ENCODE measurements around the gene CNTNAP2.
"Not testable (repeated sequence)": the region's sequence is repeated elsewhere in the genome, so short reads cannot be mapped to it uniquely, and the experiment has no call there.

CNTNAP2 gene

GRCh38 chr7:148265896-148266295 is 2149.3 kb downstream of the CNTNAP2 start:
- no peak for DNase-seq (ENCODE audit: low spot score)

- DNase-seq (ENCODE audit: low spot score), result no peak
Measured at GRCh38 chr7:148266795-148267194, 2150.2 kb downstream of the CNTNAP2 start.

- no peak for DNase-seq (ENCODE audit: low spot score)
Measured at GRCh38 chr7:148270576-148270975, 2154.0 kb downstream of the CNTNAP2 start.

DNA sequence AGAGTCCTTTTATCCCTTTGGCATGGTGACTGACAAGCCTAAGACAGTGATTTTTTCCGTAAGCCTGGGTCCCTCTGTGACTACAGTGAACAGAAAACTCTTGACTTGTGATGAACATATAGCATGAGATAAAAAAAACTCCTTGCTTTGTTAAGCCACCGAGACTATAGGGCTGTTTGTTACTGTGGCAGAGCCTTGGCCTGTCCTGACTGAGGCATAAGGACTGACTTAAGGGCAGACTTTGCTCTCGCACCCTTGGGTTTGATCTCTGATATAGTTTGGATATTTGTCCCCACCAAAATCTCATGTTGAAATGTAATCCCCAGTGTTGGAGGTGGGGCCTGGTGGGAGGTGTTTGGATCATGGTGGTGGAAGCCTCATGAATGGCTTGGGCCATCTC is 2157.5 kb downstream of the CNTNAP2 start:
- DNase-seq (ENCODE audit: low spot score), result no peak

DNA sequence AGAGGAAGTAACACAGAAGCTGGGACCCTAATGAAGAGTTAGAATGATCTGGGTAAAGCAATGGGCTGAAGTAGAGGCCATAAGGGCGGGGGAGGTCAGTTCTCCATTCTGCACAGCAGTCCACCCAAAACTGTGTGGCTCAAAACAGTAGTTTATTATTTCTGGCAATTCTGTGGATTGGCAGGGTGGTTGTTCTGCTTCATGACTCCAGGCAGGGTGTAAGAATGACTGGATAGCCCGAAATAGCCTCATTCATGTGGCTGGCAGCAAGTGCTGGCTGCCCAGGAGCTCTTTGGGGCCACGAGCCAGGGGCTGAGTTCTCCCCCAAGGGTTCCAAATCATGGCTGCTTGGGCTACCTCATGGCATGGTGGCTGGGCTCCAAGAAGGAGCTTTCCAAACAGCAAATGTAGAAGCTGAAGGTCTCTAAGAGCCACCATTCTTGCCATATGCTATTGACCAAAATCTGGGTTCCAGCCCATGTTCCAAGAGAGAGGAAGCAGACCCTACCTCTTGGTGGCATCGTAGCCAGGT is 2158.8 kb downstream of the CNTNAP2 start:
- DNase-seq (ENCODE audit: low spot score), result no peak

DNA sequence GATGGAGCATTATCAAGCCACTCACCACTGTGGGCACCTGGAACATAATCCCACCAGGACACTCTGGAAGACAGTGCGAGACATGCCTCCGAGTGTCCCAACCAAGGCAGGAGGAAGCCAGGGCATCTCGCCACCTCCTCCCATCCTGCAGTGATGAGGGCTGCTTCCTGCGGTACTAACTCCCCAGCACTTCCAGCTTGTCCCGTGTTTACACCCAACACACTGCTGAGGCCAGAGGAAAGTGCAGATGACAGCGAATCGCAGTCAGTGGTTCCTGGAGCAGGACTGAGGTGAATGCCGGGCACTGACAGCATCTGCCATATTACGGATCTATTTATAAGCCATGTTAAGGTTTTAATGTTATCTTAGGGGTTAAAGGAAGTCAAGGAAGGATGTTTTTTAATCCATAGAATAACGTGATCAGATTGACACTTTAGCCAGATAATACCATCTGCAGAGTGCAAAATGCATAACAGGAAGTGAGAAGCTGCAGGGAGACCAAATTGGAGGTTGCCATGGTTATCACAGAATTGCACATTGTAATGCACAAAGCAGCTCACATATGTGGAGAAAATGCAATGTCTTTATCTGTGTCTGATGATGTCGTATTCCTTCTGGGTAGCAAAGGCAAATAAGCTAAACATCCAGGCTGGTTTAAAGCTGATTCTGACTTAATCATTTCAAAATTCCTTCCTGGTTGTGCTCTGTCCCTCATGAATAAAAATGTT is 2159.9 kb downstream of the CNTNAP2 start:
- no peak for DNase-seq (ENCODE audit: low spot score)

GRCh38 chr7:148277042-148277660 is 2160.6 kb downstream of the CNTNAP2 start:
- DNase-seq (ENCODE audit: low spot score), result no peak

DNA sequence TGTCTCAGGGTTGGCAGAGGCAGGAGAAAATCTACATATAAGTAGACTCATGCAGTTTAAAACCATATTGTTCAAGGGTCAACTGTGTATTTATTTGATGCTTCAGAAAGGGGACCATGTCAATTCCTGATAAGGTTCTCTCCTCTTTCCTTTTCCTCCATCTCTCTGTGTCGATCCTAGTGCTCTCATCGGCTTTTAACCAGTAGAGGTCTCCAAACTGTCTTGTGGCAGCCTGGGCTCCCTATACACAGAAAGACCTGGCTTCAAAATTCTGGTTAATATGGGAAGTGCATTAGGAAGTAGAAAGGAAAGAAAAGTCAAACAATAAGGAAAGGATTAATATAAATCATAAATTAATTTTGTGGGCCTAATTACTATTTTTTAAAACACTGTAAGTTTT is 2169.5 kb downstream of the CNTNAP2 start:
- peak; percentile 64 for DNase-seq (ENCODE audit: low spot score)

DNA sequence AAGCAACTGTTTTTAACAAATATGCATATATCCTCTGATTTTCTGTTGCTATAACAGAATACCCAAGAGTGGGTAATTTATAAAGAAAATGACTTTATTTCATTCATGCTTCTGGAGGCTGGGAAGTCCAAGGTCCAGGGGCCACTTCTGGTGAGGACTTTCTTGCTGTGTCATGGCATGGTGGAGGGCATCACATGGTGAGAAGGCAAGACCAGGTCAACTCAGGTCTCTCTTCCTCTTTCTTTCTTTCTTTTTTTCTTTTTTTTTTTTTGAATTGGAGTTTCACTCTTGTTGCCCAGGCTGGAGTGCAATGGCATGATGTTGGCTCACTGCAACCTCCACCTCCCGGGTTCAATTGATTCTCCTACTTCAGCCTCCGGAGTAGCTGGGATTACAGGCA is 2170.9 kb downstream of the CNTNAP2 start:
- DNase-seq (ENCODE audit: low spot score), result no peak

DNA sequence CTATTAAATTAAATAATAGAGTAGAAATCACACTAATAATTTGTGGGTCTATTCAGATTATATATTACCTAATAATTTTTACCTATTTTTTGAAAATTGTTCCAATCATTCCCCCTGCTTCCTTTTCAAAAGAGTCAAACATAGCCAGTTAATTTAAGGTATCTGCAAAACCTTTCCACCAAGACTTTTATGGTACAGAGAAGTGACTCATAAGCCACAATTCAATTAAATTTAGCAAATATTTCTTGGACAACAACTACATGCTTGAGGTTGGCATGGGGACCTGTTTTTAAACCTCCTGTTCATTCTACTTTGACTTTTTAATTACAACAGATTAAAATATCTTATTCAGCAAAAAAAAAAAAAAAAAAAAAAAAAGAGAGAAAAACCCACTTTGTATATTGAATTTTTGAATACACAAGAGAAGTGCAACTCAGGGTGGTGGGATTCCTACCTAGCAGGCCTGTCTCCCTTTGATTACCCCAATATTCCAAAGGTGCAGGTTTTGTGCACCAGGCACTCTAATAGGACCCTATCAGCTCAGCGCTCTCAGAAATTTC is 2172.1 kb downstream of the CNTNAP2 start:
- DNase-seq (ENCODE audit: low spot score), result no peak

DNA sequence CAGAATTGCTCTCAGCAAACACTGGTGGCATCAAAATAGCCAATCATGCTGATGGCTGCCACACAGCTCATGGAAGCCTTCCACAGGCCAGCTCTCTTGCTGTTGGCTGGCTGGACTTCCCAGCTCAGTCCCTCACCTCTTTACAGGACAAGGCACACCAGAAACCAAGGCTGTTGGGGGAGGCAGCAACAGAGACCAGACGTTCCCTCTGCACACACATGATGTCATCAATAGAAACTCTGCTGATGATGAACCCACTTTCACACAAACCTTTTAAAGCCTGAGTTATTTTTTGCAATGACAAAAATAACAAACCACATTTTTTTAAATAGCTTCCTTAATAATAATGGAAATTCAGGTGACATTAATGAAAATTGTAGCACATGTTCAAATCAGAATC is 2173.0 kb downstream of the CNTNAP2 start:
- no peak for DNase-seq (ENCODE audit: low spot score)

DNA sequence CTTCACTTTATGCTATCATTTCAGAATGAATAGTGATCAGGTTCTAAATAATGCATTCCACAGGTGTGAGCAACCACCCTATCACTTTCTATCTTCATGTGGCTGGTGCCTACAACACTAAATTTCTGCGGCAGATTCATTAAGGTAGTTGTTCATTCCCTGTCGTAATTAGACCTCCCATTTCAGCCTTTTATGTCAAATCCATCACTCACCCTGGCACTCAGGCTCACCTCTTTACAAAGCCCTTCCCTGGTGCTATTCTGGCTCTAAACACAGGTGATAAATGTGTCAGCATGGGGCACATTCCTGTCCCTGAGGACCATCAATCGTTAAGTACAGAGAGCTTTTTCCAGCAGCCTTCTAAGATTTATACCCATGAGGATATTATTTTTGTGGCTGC is 2173.9 kb downstream of the CNTNAP2 start:
- no peak for DNase-seq (ENCODE audit: low spot score)

DNA sequence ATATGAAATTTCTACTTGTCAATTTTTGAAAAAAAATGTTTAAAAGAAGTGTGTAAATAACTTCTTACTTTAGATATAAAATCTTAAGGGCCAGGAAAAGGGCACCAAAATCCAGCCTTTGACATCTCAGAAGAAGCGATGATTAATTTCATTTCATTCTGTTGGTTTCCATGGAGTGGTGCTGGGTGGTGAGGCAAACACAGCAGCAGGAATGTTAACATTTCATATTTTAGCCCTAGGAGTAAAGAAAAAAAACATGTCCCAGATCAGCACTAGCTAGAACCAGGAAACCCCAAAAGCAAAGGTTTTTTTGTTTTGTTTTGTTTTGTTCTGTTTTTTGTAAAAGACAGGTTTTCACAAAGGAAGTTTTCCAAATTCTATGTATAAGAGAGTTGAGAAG is 2175.2 kb downstream of the CNTNAP2 start:
- DNase-seq (ENCODE audit: low spot score), result no peak

DNA sequence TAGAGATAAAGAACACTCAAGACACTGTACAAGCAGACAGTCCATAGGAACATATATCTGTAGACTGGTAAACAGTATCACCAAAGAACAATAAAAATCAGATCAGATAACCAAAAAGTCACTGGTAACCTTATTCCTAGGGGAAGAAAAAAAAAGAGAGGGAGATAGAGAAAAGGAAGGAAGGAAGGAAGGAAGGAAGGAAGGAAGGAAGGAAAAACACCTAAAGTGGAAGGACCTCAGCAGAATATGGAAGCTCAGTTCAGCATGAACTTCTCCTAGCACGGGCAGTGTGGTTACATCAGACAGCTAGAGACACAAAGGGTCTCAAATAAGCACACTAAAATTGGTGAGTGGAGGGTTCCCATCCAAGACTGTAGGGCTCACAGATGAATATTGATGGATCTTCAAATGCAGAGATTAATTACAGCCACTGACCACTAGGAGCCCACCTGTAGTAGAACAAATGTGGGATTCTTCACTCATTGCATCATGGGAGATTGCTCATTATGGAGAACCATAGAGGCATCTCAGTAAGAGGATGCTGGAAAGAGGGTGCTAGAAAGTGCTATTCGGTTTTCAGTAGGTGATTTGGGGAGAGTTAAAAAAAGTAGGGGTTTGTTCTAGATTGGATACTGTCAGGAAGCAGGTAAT is 2180.5 kb downstream of the CNTNAP2 start:
- no peak for DNase-seq (ENCODE audit: low spot score)

- not testable (repeated sequence) for DNase-seq (ENCODE audit: low spot score)
Measured at GRCh38 chr7:148298768-148299167, 2182.2 kb downstream of the CNTNAP2 start.

GRCh38 chr7:148299350-148300276 is 2183.0 kb downstream of the CNTNAP2 start:
- DNase-seq (ENCODE audit: low spot score), result peak; percentile 55

- not testable (repeated sequence) for DNase-seq (ENCODE audit: low spot score)
Measured at GRCh38 chr7:148302436-148302835, 2185.8 kb downstream of the CNTNAP2 start.

- DNase-seq (ENCODE audit: low spot score), result no peak
Measured at GRCh38 chr7:148303295-148304082, 2186.9 kb downstream of the CNTNAP2 start.

- no peak for DNase-seq (ENCODE audit: low spot score)
Measured at GRCh38 chr7:148304083-148304335, 2187.4 kb downstream of the CNTNAP2 start.

DNA sequence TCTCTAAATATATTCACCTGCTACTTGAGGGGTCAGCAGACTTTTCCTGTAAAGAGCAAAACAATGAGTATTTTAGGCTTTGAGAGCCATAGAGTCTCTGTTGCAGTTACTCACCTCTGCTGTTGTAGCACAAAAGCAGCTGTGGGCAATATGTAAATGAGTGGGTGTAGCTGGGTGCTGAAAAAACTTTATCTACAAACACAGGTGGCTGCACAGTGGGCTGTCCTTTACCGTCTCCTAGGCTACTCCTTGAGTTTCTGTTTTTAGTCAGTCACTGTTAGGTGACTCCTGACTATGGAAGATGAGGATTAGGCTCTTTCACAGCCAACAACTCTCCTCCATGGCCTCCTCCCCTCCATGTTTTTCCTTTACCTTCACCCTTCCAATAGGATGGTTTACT is 2187.9 kb downstream of the CNTNAP2 start:
- DNase-seq (ENCODE audit: low spot score), result no peak

DNA sequence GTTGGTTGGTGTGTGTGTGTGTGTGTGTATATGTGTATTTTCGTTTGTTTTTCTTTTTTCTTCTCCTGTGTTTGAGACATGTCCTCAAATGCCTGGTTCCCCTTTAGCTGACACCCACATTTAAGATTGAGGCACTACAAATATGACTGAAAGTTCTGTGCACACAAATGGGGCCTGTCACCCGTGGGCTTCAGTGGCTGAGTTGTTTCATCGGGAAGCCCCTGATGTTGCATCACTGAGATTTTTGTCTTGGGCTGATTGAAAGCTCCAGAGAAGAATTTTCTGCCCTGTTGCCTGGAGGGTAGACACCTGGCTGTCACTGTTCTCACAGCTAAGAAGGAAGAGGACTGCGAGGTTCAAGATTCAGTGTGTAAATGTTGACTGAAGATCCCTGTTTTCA is 2190.2 kb downstream of the CNTNAP2 start:
- DNase-seq (ENCODE audit: low spot score), result no peak

Measured in HuH-7 (cell line).